ENCODE results near the gene TBCD. TPM values are rescaled to one million over a fixed set of nuclear protein-coding genes. Genes with fewer than 3 reads are reported as not detected.
A peak's percentile ranks its signal among the peaks of the same experiment; 100 is the strongest.

Gene TBCD
- 10 to 100 TPM; 30.5 to 94.3 (median 51.8) TPM for total RNA-seq

GRCh38 chr17:82751571-82752370, at the start of gene TBCD:
TSS of gene TBCD (plus strand) at chr17:82752065. CDS start at chr17:82752194, 129 bp downstream.
- TF ChIP-seq CTCF (IDR thresholded peaks at IDR 0.05) = no peak
- ATAC-seq (ENCODE audit: low FRiP score) = peak; percentile 83
- peak; percentile 55 for DNase-seq (ENCODE audit: low spot score)

- DNase-seq (ENCODE audit: low spot score) = no peak
- TF ChIP-seq CTCF (IDR thresholded peaks at IDR 0.05) = no peak
- no peak for ATAC-seq (ENCODE audit: low FRiP score)
Observed at GRCh38 chr17:82702231-82702927, 49.5 kb upstream of the TBCD start.

GRCh38 chr17:82703036-82703745, 48.7 kb upstream of the TBCD start:
- TF ChIP-seq CTCF (IDR thresholded peaks at IDR 0.05) = no peak
- ATAC-seq (ENCODE audit: low FRiP score) (no peak), DNase-seq (ENCODE audit: low spot score) (no peak)

GRCh38 chr17:82703935-82704865, 47.7 kb upstream of the TBCD start:
- DNase-seq (ENCODE audit: low spot score) (no peak), ATAC-seq (ENCODE audit: low FRiP score) (no peak)
- TF ChIP-seq CTCF (IDR thresholded peaks at IDR 0.05) = no peak

GRCh38 chr17:82704886-82705285, 47.0 kb upstream of the TBCD start:
- ATAC-seq (ENCODE audit: low FRiP score) = no peak
- no peak for TF ChIP-seq CTCF (IDR thresholded peaks at IDR 0.05)
- DNase-seq (ENCODE audit: low spot score) = no peak

GRCh38 chr17:82705756-82706155, 46.1 kb upstream of the TBCD start:
- TF ChIP-seq CTCF (IDR thresholded peaks at IDR 0.05) = no peak
- ATAC-seq (ENCODE audit: low FRiP score) (no peak), DNase-seq (ENCODE audit: low spot score) (no peak)

All from omental fat pad (tissue), 4 donors.